ENCODE data around the gene ICAM5.
"Not testable (repeated sequence)": the region's sequence is repeated elsewhere in the genome, so short reads cannot be mapped to it uniquely, and the experiment has no call there.

The ICAM5 gene

DNA sequence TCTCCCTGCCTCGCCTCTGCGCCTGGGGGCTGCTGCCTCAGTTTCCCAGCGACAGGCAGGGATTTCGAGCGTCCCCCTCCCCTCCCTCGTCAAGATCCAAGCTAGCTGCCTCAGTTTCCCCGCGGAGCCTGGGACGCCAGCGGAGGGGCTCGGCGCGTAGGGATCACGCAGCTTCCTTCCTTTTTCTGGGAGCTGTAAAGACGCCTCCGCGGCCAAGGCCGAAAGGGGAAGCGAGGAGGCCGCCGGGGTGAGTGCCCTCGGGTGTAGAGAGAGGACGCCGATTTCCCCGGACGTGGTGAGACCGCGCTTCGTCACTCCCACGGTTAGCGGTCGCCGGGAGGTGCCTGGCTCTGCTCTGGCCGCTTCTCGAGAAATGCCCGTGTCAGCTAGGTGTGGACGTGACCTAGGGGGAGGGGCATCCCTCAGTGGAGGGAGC, 19.6 kb upstream of the ICAM5 start:
- DNase-seq = peak; percentile 90 to 94

DNA sequence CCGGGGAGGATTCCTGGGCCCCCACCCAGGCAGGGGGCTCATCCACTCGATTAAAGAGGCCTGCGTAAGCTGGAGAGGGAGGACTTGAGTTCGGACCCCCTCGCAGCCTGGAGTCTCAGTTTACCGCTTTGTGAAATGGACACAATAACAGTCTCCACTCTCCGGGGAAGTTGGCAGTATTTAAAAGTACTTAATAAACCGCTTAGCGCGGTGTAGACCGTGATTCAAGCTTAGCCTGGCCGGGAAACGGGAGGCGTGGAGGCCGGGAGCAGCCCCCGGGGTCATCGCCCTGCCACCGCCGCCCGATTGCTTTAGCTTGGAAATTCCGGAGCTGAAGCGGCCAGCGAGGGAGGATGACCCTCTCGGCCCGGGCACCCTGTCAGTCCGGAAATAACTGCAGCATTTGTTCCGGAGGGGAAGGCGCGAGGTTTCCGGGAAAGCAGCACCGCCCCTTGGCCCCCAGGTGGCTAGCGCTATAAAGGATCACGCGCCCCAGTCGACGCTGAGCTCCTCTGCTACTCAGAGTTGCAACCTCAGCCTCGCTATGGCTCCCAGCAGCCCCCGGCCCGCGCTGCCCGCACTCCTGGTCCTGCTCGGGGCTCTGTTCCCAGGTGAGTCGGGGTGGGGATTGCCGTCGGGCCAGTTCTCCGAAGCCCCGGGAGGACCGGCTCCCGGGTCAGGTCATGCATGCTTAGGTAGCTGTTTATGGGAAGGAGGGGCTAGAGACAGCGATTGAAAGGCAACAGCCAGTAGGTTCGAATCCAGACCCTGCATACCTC, 18.9 kb upstream of the ICAM5 start, which contains the start of gene ICAM1:
TSS of gene ICAM1 (plus strand) at position 505 of the 779 bp plus-strand sequence. CDS start at position 545, 40 bp downstream.
- peak; percentile 87 to 91 for DNase-seq

GRCh38 chr19:10271543-10272086, 18.1 kb upstream of the ICAM5 start:
- peak; percentile 75 to 82 for DNase-seq

DNA sequence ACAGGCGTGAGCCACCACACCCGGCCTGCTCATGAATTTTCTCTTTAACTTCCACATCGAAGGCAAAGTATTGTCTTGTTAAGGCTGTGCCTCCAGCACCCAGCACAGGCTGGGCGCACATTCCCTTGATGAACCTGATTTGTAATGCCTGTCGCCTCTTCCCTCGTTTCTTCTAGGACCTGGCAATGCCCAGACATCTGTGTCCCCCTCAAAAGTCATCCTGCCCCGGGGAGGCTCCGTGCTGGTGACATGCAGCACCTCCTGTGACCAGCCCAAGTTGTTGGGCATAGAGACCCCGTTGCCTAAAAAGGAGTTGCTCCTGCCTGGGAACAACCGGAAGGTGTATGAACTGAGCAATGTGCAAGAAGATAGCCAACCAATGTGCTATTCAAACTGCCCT, 15.2 kb upstream of the ICAM5 start:
- DNase-seq = no peak

- no peak for DNase-seq
Observed at GRCh38 chr19:10277795-10278589, 11.8 kb upstream of the ICAM5 start.

GRCh38 chr19:10278935-10279334, 10.8 kb upstream of the ICAM5 start:
- DNase-seq = no peak

DNA sequence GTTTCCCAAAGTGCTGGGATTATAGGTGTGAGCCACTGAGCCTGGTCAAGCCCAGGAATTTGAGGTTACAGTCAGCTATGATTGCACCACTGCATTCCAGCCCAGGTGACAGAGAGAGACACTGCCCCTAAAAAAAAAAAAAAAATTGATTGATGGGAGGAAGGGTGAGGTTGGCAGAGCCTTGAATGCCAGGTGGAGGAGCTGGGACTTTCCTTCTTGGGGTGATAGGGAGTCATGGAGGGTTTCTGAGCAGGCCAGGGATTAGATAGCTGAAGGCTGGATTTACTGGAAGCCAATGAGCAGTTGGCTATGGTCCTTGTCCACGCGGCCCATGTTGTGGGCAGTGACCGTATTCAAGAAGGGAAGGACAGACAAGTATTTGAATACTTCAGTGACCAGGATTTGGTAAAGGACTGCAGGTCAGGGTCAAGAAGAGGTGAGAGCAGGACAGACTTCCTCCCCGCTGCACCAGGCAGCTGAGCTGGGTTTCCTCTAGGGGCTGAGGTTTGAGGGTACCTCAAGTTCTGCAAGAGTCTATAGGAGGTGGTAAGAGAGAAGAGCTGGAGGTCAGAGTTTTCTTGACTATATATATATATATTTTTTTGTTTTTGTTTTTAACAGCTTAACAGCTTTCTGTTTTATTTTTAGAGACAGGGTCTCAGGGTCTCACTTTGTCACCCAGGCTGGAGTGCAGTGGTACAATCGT, 9.9 kb upstream of the ICAM5 start:
- DNase-seq = no peak

DNA sequence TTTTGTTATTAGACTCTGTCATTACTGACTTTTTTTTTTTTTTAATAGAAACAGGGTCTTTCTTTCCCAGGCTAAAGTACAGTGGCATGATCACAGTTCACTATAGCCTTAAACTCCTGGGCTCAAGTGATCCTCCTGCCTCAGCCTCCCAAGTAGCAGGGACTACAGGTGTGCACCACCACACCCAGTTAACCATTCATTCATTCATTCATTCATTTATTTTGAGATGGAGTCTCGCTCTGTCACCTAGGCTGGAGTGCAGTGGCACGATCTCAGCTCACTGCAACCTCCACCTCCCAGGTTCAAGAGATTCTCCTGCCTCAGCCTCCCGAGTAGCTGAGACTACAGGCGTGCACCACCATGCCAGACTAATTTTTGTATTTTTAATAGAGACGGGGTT, 7.7 kb upstream of the ICAM5 start:
- DNase-seq = not testable (repeated sequence)

GRCh38 chr19:10283301-10284064, 6.3 kb upstream of the ICAM5 start:
- DNase-seq = no peak

GRCh38 chr19:10284065-10284959, 5.4 kb upstream of the ICAM5 start:
- DNase-seq = no peak

DNA sequence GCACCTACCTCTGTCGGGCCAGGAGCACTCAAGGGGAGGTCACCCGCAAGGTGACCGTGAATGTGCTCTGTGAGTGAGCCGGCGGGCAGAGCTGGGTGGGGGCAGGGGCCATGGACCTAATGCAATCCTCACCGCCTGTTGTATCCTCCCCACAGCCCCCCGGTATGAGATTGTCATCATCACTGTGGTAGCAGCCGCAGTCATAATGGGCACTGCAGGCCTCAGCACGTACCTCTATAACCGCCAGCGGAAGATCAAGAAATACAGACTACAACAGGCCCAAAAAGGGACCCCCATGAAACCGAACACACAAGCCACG, 4.8 kb upstream of the ICAM5 start:
- DNase-seq = no peak

DNA sequence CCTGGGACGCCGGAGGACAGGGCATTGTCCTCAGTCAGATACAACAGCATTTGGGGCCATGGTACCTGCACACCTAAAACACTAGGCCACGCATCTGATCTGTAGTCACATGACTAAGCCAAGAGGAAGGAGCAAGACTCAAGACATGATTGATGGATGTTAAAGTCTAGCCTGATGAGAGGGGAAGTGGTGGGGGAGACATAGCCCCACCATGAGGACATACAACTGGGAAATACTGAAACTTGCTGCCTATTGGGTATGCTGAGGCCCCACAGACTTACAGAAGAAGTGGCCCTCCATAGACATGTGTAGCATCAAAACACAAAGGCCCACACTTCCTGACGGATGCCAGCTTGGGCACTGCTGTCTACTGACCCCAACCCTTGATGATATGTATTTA, 4.4 kb upstream of the ICAM5 start:
- DNase-seq = no peak

GRCh38 chr19:10286803-10287737, 2.7 kb upstream of the ICAM5 start, which contains the start of gene ICAM4:
TSS of gene ICAM4 (plus strand) at chr19:10286955. CDS start at chr19:10287013, 58 bp downstream.
- peak; percentile 50 to 54 for DNase-seq

- DNase-seq = peak in 1 of 2 donors; percentile 49
Observed at GRCh38 chr19:10288662-10289166, 1.0 kb upstream of the ICAM5 start.

- DNase-seq = peak; percentile 63 to 71
Observed at GRCh38 chr19:10289167-10289835, 451 bp upstream of the ICAM5 start.

- no peak for DNase-seq
Observed at GRCh38 chr19:10290357-10290875, 664 bp downstream of the ICAM5 start.

- DNase-seq = peak; percentile 67 to 71
Observed at GRCh38 chr19:10290876-10291553, 1.3 kb downstream of the ICAM5 start.

DNA sequence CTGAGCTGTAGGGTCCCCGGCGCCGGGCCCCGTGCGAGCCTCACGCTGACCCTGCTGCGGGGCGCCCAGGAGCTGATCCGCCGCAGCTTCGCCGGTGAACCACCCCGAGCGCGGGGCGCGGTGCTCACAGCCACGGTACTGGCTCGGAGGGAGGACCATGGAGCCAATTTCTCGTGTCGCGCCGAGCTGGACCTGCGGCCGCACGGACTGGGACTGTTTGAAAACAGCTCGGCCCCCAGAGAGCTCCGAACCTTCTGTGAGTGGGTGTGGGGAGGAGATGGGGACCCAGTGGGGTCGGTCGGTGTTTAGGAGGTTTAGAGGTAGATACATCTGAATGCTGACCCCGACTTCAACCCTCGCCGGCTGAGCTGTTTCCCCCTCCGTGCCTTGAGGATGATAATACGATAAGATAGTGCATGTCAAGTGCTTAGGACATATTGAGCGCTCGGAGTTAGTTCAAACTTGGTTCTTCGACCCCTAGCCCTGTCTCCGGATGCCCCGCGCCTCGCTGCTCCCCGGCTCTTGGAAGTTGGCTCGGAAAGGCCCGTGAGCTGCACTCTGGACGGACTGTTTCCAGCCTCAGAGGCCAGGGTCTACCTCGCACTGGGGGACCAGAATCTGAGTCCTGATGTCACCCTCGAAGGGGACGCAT, 1.9 kb downstream of the ICAM5 start:
- DNase-seq = no peak

Measured in CD4-positive, alpha-beta T cell treated with Interleukin-4 for 1 hour (primary cell).